GM19193 (cell line): ENCODE measurements around the gene FILIP1.

ENCODE experiments used
- POLR2A ChIP-seq: IDR thresholded peaks from 4 replicates; pipeline ENCODE4 v1.6.1; 2011; ENCODE audit not compliant: insufficient read depth, insufficient read length; ENCODE audit errors: extremely low read depth

FILIP1 gene, protein sequence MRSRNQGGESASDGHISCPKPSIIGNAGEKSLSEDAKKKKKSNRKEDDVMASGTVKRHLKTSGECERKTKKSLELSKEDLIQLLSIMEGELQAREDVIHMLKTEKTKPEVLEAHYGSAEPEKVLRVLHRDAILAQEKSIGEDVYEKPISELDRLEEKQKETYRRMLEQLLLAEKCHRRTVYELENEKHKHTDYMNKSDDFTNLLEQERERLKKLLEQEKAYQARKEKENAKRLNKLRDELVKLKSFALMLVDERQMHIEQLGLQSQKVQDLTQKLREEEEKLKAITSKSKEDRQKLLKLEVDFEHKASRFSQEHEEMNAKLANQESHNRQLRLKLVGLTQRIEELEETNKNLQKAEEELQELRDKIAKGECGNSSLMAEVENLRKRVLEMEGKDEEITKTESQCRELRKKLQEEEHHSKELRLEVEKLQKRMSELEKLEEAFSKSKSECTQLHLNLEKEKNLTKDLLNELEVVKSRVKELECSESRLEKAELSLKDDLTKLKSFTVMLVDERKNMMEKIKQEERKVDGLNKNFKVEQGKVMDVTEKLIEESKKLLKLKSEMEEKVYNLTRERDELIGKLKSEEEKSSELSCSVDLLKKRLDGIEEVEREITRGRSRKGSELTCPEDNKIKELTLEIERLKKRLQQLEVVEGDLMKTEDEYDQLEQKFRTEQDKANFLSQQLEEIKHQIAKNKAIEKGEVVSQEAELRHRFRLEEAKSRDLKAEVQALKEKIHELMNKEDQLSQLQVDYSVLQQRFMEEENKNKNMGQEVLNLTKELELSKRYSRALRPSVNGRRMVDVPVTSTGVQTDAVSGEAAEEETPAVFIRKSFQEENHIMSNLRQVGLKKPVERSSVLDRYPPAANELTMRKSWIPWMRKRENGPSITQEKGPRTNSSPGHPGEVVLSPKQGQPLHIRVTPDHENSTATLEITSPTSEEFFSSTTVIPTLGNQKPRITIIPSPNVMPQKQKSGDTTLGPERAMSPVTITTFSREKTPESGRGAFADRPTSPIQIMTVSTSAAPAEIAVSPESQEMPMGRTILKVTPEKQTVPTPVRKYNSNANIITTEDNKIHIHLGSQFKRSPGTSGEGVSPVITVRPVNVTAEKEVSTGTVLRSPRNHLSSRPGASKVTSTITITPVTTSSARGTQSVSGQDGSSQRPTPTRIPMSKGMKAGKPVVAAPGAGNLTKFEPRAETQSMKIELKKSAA (N-terminal part only)

DNA sequence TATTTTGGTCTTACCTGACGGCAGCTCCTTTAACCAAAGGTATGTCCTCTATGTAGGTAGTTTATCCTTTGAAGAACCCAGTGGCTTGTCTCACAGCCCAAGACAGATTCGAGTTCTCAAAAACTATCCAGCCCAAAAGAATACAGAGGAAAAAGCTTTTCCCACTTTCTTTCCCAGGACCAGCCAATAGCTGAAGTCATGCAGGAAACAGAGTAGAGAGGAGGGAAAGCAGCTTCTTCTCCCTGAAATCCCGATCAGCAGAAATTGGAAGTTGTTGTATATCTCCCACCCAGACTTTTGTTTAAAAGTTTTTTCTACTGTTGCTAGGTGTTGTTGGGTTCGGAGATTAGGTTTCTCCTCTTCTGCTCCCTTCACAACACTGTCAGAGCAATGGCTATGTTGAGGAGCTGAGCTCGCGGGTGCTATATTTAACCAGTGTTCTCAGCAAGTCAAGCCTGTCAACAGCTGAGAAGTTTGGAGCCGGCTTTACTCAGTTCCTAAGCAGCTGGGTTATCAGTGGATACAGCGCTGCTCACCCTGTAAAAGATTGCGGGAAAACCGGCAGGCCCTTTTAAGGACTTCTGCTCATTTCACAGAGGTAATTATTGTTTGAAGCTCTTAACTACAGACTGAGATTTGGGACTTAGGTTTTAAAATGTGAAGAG lies at the start of gene FILIP1:
Gene FILIP1 (minus strand): TSS at position 401 of the 665 bp plus-strand sequence. CDS start 78,828 bp downstream, outside the sequence.
- no peak for TF ChIP-seq POLR2A

DNA sequence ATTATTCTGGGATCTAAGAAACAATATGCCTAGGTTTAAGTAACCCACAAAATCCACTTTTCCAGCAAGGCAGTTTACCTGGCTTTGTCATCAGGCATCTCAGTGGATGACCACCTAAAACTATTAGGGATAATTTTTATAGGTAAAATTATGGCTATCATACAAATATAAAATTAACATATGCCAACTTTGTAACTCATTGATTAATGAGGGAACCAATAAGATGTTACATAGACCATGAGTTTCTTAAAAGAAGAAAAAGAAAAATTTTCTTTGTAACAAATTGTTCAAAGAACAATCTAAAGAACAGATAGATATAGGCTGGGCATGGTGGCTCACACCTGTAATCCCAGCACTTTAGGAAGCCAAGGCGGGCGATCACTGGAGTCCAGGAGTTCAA lies 49.7 kb upstream of the FILIP1 start:
- TF ChIP-seq POLR2A: no peak

GRCh38 chr6:75539136-75539535 lies 45.5 kb upstream of the FILIP1 start:
- TF ChIP-seq POLR2A: no peak

GRCh38 chr6:75532521-75532920 lies 38.9 kb upstream of the FILIP1 start:
- no peak for TF ChIP-seq POLR2A

DNA sequence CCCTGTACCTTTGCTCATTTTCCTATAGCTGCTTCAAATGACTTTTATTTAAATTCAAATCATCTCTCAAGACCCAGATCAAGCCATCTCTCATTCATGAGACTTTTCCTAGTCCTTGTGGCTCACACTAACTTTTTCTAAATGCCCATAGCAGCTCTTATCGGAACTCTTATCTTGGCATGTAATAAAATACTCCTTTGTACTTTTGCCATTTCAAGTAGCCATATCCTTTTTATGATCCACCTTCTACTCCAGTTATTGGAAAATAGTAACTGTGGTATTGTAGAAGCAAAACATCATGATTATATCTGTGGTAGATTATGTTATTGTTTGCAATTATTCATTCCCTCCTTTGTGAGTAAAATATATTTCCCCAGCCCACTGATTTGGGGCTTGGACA lies 37.6 kb upstream of the FILIP1 start:
- TF ChIP-seq POLR2A: no peak

- TF ChIP-seq POLR2A: no peak
These were observed 37.1 kb upstream of the FILIP1 start for GRCh38 chr6:75530696-75531095.

GRCh38 chr6:75528423-75528822 lies 34.8 kb upstream of the FILIP1 start:
- TF ChIP-seq POLR2A: no peak

DNA sequence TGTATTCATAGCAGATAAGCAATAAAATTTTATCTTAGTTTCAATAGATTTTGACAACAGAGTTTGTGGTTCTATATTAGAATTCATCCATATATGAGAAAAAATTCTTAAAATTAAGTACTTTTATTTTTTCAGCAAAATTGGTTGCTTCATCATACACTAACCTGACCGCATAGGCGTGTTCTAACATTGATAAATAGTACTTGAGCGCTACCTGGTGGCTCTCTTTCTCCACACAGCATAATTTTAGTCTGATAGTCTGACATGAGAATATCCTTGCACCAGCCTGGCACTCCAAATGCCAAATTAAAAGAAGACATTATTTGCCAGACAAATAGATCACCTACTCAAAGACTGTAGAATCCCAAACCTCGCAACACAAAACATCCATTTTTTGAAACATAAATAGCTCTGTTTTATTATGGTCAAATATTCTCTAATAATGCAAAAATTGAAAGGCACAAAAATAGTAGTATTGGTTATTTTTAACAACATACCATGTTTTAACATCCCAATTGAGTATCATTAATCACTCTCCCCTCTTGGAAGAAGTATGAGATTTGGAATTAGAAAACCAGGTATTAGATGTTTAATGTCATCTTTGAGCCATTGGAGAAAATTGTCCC lies 33.0 kb upstream of the FILIP1 start:
- no peak for TF ChIP-seq POLR2A

DNA sequence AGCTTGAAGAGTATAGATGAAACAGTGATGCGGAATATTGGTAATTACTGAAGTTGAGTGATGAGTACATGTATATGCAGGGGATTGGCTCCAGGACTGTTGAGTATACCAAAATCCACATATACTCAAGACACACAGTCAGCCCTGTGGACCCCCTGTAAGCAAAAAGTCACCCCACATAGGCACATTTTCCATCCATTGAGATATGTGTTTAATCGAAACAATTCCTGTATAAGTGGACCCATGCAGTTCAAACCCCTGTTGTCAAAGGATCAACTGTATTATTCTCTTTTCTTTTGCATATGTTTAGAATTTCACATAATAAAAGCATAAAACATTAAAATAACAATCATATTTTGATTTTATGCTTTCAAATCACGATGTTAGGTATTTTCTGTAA lies 32.1 kb upstream of the FILIP1 start:
- no peak for TF ChIP-seq POLR2A

- no peak for TF ChIP-seq POLR2A
These were observed 30.8 kb upstream of the FILIP1 start for GRCh38 chr6:75524322-75524972.

- TF ChIP-seq POLR2A: no peak
These were observed 23.2 kb upstream of the FILIP1 start for GRCh38 chr6:75516757-75517156.

DNA sequence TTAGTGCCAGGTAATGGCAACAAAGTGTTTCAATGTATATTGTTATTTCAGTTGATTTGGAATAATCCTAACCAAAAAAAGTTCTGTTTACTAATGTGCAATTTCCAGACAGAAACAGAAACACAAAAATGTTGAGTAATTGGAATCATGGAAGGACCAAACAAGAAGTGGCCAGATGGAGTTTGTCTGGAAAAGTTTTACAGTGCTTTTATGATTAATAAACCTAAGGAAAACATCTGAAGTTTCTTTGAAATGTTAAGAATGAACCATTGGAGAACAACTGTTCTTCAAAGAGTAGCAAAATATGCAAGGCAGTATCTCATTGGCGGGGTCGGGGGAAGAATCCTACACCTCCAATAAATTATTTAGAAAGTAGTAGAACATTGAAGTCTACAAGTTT lies 19.0 kb upstream of the FILIP1 start:
- no peak for TF ChIP-seq POLR2A

- no peak for TF ChIP-seq POLR2A
These were observed 11.8 kb upstream of the FILIP1 start for GRCh38 chr6:75505424-75505823.
